ENCODE data around the gene SCAF11. TPM values are rescaled to one million over a fixed set of nuclear protein-coding genes. Genes with fewer than 3 reads are reported as not detected.

SCAF11 gene
- total and polyA plus RNA-seq, 9 donors = 30.8 to 149 (median 94.1) TPM

DNA sequence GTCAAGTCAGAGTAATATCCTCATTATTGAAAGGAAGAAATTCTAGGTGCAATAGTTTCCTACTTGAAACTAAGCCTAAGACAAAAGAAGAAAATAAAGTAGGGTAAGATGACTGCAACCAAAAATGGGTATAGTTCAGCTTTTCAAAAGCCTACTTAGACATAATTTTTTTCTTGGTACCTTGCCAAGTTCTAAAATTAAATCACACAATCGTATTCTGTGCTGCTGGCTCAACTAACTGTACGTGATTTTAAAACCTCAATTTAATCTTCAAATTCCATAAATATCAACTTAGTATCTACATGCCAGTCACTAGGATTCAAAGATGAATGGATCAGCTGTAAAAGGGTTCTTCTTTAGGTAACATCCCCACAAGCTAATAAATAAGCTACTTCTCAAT is 56.9 kb downstream of the SCAF11 start:
- Histone ChIP-seq H3K9me3 (no peaks in the 10 kb centered on the region), H3K27me3 (no peaks in the 10 kb centered on the region), H3K27ac (no peak overlapping the region), H3K4me3 (no peak overlapping the region), H3K36me3 (no peaks in the 10 kb centered on the region), H3K4me1 (ENCODE audit: insufficient read depth) (no peaks in the 10 kb centered on the region)
- no peak for DNase-seq
- intact Hi-C loops (cut with DNase I) = no loop called here
- WGBS, 3 donors = 5 to 13% (median 11%) methylated on average over 2 of the region's 2 CpGs
- TF ChIP-seq CTCF (IDR thresholded peaks at IDR 0.05) = no peak
- no peak for TF ChIP-seq EP300 (IDR thresholded peaks at IDR 0.05)
- TF ChIP-seq POLR2A (IDR thresholded peaks at IDR 0.05) = no peak

DNA sequence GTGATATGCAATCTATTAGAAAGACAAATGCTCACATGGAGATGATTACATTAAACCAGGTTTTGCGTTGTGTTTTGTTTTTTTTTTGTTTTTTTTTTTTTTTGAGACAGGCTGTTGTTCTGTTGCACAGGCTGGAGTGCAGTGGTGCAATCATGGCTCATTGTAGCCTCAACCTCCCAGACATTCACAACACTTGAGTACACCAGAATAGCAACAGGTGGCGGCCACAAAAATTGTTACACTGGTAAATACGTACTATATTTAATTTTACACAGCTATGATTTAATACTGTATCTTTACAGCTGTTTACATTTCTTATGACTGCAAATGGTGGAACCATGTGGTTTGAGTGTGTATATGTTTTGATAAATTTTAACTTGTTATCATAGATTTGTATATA is 60.0 kb downstream of the SCAF11 start:
- no peak for TF ChIP-seq CTCF (IDR thresholded peaks at IDR 0.05)
- TF ChIP-seq EP300 (IDR thresholded peaks at IDR 0.05) = no peak
- no peaks in the 10 kb centered on the region for H3K4me1 ChIP-seq (ENCODE audit: insufficient read depth)
- H3K27ac ChIP-seq = no peak overlapping the region
- no peak for DNase-seq
- WGBS, 3 donors = 92 to 96% (median 94%) methylated on average over 3 of the region's 3 CpGs
- intact Hi-C loops (cut with DNase I) = no loop called here
- no peak overlapping the region for H3K4me3 ChIP-seq
- H3K9me3 ChIP-seq = no peaks in the 10 kb centered on the region
- H3K36me3 ChIP-seq = no peaks in the 10 kb centered on the region
- H3K27me3 ChIP-seq = no peaks in the 10 kb centered on the region

- 90 to 96% (median 94%) methylated on average over 2 of the region's 2 CpGs for WGBS, 3 donors
- no peak for TF ChIP-seq CTCF (IDR thresholded peaks at IDR 0.05)
- TF ChIP-seq POLR2A (IDR thresholded peaks at IDR 0.05) = no peak
- no peak for DNase-seq
- Histone ChIP-seq H3K9me3 (no peaks in the 10 kb centered on the region), H3K27me3 (no peaks in the 10 kb centered on the region), H3K36me3 (no peaks in the 10 kb centered on the region), H3K27ac (no peak overlapping the region), H3K4me1 (ENCODE audit: insufficient read depth) (no peaks in the 10 kb centered on the region), H3K4me3 (no peak overlapping the region)
- intact Hi-C loops (cut with DNase I) = no loop called here
Measured at GRCh38 chr12:45928309-45928708, 62.1 kb downstream of the SCAF11 start.

DNA sequence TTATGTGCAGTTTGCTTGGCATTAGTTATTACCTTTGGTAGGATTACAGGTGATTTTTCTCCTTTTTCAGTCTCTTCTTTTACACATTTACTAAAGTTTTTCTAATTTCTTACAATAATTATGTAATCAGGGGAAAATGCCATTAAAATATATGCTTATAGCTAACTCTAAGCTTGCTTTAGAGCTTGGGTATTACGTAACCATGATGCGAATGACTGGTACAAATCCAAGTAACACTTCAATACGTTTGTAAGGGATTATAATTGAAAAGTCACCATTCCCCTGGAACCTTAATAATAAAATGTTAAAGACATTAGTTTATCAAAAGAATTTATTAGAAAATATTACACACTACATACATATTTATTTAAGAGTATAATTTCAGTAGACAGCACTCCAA is 71.6 kb downstream of the SCAF11 start:
- WGBS, 3 donors = 88 to 92% (median 91%) methylated on average over 3 of the region's 3 CpGs

More for the DNA sequence above, 71.6 kb downstream of the SCAF11 start:
- no peak for TF ChIP-seq POLR2A (IDR thresholded peaks at IDR 0.05)
- TF ChIP-seq CTCF (IDR thresholded peaks at IDR 0.05) = no peak
- TF ChIP-seq EP300 (IDR thresholded peaks at IDR 0.05) = no peak
- intact Hi-C loops (cut with DNase I) = no loop called here
- Histone ChIP-seq H3K27ac (no peak overlapping the region), H3K27me3 (no peaks in the 10 kb centered on the region), H3K36me3 (no peaks in the 10 kb centered on the region), H3K4me3 (no peak overlapping the region), H3K4me1 (ENCODE audit: insufficient read depth) (no peaks in the 10 kb centered on the region), H3K9me3 (no peaks in the 10 kb centered on the region)
- DNase-seq = no peak
